ENCODE data around the gene SURF4.

DNA sequence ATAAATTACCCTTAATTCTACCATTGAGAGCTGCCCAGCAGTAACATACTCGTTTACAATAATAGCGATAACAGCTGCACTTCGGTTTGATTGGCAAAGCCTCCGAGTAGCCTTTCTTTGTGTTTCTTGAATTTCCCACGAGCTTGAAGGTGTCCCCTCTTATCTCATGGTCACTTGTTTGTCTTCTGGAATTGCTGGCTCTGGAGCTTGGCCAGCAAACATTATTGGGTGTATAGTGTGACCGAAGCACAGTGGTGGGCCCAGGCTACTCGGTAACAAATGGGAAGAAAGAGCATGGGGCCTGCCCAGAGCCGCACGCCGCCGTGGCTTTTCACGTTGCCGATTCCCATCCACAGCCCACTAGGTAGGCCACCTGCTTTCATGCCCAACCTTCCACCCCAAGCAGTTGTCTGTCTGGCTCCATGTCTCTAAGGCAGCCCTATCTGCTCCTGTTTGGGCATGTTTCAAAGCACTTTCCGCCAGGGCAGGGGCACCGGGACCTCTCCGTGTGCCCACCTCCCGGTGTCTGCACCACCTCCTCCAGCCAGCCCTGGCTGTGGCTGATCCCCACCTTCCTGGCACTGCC lies 9.0 kb upstream of the SURF4 start:
- TF ChIP-seq NR3C1 (CRISPR knock-in tag; conservative IDR thresholded peaks at IDR 0.05; ENCODE audit: low read depth) (no peak), EMX1 (CRISPR knock-in tag; IDR thresholded peaks at IDR 0.05) (no peak), SP1 (CRISPR knock-in tag; conservative IDR thresholded peaks at IDR 0.05) (no peak)
- TF ChIP-seq, protein P1, sequence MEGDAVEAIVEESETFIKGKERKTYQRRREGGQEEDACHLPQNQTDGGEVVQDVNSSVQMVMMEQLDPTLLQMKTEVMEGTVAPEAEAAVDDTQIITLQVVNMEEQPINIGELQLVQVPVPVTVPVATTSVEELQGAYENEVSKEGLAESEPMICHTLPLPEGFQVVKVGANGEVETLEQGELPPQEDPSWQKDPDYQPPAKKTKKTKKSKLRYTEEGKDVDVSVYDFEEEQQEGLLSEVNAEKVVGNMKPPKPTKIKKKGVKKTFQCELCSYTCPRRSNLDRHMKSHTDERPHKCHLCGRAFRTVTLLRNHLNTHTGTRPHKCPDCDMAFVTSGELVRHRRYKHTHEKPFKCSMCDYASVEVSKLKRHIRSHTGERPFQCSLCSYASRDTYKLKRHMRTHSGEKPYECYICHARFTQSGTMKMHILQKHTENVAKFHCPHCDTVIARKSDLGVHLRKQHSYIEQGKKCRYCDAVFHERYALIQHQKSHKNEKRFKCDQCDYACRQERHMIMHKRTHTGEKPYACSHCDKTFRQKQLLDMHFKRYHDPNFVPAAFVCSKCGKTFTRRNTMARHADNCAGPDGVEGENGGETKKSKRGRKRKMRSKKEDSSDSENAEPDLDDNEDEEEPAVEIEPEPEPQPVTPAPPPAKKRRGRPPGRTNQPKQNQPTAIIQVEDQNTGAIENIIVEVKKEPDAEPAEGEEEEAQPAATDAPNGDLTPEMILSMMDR (IDR thresholded peaks at IDR 0.05): no peak
- TF ChIP-seq, protein P2, sequence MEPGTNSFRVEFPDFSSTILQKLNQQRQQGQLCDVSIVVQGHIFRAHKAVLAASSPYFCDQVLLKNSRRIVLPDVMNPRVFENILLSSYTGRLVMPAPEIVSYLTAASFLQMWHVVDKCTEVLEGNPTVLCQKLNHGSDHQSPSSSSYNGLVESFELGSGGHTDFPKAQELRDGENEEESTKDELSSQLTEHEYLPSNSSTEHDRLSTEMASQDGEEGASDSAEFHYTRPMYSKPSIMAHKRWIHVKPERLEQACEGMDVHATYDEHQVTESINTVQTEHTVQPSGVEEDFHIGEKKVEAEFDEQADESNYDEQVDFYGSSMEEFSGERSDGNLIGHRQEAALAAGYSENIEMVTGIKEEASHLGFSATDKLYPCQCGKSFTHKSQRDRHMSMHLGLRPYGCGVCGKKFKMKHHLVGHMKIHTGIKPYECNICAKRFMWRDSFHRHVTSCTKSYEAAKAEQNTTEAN (CRISPR knock-in tag; IDR thresholded peaks at IDR 0.05): no peak
- TF ChIP-seq, protein P3, sequence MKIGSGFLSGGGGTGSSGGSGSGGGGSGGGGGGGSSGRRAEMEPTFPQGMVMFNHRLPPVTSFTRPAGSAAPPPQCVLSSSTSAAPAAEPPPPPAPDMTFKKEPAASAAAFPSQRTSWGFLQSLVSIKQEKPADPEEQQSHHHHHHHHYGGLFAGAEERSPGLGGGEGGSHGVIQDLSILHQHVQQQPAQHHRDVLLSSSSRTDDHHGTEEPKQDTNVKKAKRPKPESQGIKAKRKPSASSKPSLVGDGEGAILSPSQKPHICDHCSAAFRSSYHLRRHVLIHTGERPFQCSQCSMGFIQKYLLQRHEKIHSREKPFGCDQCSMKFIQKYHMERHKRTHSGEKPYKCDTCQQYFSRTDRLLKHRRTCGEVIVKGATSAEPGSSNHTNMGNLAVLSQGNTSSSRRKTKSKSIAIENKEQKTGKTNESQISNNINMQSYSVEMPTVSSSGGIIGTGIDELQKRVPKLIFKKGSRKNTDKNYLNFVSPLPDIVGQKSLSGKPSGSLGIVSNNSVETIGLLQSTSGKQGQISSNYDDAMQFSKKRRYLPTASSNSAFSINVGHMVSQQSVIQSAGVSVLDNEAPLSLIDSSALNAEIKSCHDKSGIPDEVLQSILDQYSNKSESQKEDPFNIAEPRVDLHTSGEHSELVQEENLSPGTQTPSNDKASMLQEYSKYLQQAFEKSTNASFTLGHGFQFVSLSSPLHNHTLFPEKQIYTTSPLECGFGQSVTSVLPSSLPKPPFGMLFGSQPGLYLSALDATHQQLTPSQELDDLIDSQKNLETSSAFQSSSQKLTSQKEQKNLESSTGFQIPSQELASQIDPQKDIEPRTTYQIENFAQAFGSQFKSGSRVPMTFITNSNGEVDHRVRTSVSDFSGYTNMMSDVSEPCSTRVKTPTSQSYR (CRISPR knock-in tag; IDR thresholded peaks at IDR 0.05): no peak
- TF ChIP-seq, protein P4, sequence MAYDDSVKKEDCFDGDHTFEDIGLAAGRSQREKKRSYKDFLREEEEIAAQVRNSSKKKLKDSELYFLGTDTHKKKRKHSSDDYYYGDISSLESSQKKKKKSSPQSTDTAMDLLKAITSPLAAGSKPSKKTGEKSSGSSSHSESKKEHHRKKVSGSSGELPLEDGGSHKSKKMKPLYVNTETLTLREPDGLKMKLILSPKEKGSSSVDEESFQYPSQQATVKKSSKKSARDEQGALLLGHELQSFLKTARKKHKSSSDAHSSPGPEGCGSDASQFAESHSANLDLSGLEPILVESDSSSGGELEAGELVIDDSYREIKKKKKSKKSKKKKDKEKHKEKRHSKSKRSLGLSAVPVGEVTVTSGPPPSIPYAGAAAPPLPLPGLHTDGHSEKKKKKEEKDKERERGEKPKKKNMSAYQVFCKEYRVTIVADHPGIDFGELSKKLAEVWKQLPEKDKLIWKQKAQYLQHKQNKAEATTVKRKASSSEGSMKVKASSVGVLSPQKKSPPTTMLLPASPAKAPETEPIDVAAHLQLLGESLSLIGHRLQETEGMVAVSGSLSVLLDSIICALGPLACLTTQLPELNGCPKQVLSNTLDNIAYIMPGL (CRISPR knock-in tag; IDR thresholded peaks at IDR 0.05): no peak
